Osteoblast (primary cell): ENCODE measurements around the gene SRP14. TPM values are rescaled to one million over a fixed set of nuclear protein-coding genes. Genes with fewer than 3 reads are reported as not detected.

ENCODE experiments used
- DNase-seq: peaks from one replicate; pipeline ENCODE4 v3.0.0; 2011; ENCODE audit warnings: low spot score, mixed read lengths; ENCODE audit not compliant: insufficient read length; ENCODE audit errors: missing footprints
- H2AFZ ChIP-seq: 2 replicates; pipeline ENCODE4 v1.6.0; 2011; ENCODE audit warnings: mild to moderate bottlenecking, low read length
- H3K27ac ChIP-seq: 2 replicates; pipeline ENCODE4 v1.5.1; 2011; ENCODE audit warnings: mild to moderate bottlenecking, low read depth, low read length, moderate library complexity
- H3K27me3 ChIP-seq: 2 replicates; pipeline ENCODE4 v1.6.0; 2012; ENCODE audit warnings: mild to moderate bottlenecking, control low read depth, inconsistent platforms, low read length, moderate library complexity; ENCODE audit not compliant: insufficient read depth
- H3K36me3 ChIP-seq: 2 replicates; pipeline ENCODE4 v1.5.1; 2011; ENCODE audit warnings: mild to moderate bottlenecking, low read length, control low read depth, moderate library complexity; ENCODE audit not compliant: insufficient read depth
- H3K4me1 ChIP-seq: 2 replicates; pipeline ENCODE4 v1.5.1; 2011; ENCODE audit warnings: mild to moderate bottlenecking, low read length, control low read depth, moderate library complexity; ENCODE audit not compliant: insufficient read depth
- H3K4me2 ChIP-seq: 2 replicates; pipeline ENCODE4 v1.6.0; 2011; ENCODE audit warnings: mild to moderate bottlenecking, low read length; ENCODE audit not compliant: insufficient read depth
- H3K4me3 ChIP-seq: fragments of 200-600 bp; sonication (generic); 3 replicates; pipeline ENCODE4 v1.5.1; 2012; ENCODE audit warnings: mild to moderate bottlenecking, low read length, inconsistent platforms; ENCODE audit not compliant: insufficient read depth
- H3K79me2 ChIP-seq: 2 replicates; pipeline ENCODE4 v1.6.0; 2012; ENCODE audit warnings: mild to moderate bottlenecking, low read length, control low read depth, inconsistent platforms; ENCODE audit not compliant: insufficient read depth
- H3K9me3 ChIP-seq: 2 replicates; pipeline ENCODE4 v1.5.1; 2011; ENCODE audit warnings: low read depth, low read length, control low read depth
- H4K20me1 ChIP-seq: 2 replicates; pipeline ENCODE4 v1.6.0; 2012; ENCODE audit warnings: mild to moderate bottlenecking, low read length, control low read depth; ENCODE audit not compliant: insufficient read depth
- CTCF ChIP-seq: IDR thresholded peaks from 2 replicates; pipeline ENCODE4 v1.5.1; 2011; ENCODE audit warnings: mild to moderate bottlenecking, low read depth, low read length, moderate library complexity; ENCODE audit errors: extremely low read depth
- total RNA-seq: library from RNA; depleted of rRNA; stranded (reverse); fragments of >200 nt; gene quantifications from 2 replicates; pipeline ENCODE4 v1.2.3, GENCODE V29; 2012

Gene SRP14
- total RNA-seq, 1 donor: 81.4 TPM

- Histone ChIP-seq H3K79me2 (no peaks in the 10 kb centered on the region), H3K36me3 (no peaks in the 10 kb centered on the region), H3K4me2 (peak overlapping the region; percentile 58), H3K9me3 (no peaks in the 10 kb centered on the region), H3K4me1 (peaks cover 16% of the 10 kb centered on the region), H3K4me3 (no peak overlapping the region), H2AFZ (peak overlapping the region; percentile 72), H3K27me3 (no peaks in the 10 kb centered on the region), H3K27ac (no peak overlapping the region), H4K20me1 (no peaks in the 10 kb centered on the region)
- peak; percentile 95 for DNase-seq
- TF ChIP-seq CTCF: no peak
These were observed 30.5 kb upstream of the SRP14 start for GRCh38 chr15:40069178-40070165.

- no peaks in the 10 kb centered on the region for H3K27me3 ChIP-seq
- no peak for DNase-seq
- no peaks in the 10 kb centered on the region for H3K9me3 ChIP-seq
- H3K4me3 ChIP-seq: no peak overlapping the region
- peaks cover 28% of the 10 kb centered on the region for H3K4me1 ChIP-seq
- no peak overlapping the region for H2AFZ ChIP-seq
- TF ChIP-seq CTCF: no peak
- no peaks in the 10 kb centered on the region for H3K79me2 ChIP-seq
- no peak overlapping the region for H3K27ac ChIP-seq
- no peaks in the 10 kb centered on the region for H3K36me3 ChIP-seq
- H3K4me2 ChIP-seq: no peak overlapping the region
- H4K20me1 ChIP-seq: no peaks in the 10 kb centered on the region
These were observed 29.1 kb upstream of the SRP14 start for GRCh38 chr15:40067921-40068624.

GRCh38 chr15:40066589-40066988 lies 27.6 kb upstream of the SRP14 start:
- no peak overlapping the region for H3K27ac ChIP-seq
- DNase-seq: no peak
- no peaks in the 10 kb centered on the region for H3K9me3 ChIP-seq
- no peaks in the 10 kb centered on the region for H4K20me1 ChIP-seq
- H2AFZ ChIP-seq: no peak overlapping the region
- no peaks in the 10 kb centered on the region for H3K79me2 ChIP-seq
- H3K4me1 ChIP-seq: peaks cover 30% of the 10 kb centered on the region
- no peaks in the 10 kb centered on the region for H3K36me3 ChIP-seq
- no peak for TF ChIP-seq CTCF
- H3K4me3 ChIP-seq: no peak overlapping the region
- no peak overlapping the region for H3K4me2 ChIP-seq
- H3K27me3 ChIP-seq: no peaks in the 10 kb centered on the region

- no peak for DNase-seq
- H2AFZ ChIP-seq: no peak overlapping the region
- H3K4me1 ChIP-seq: peaks cover 30% of the 10 kb centered on the region
These were observed 26.2 kb upstream of the SRP14 start for GRCh38 chr15:40065166-40065565.

More at GRCh38 chr15:40065166-40065565, 26.2 kb upstream of the SRP14 start:
- Histone ChIP-seq H4K20me1 (no peaks in the 10 kb centered on the region), H3K79me2 (no peaks in the 10 kb centered on the region), H3K27me3 (no peaks in the 10 kb centered on the region), H3K9me3 (no peaks in the 10 kb centered on the region), H3K27ac (no peak overlapping the region), H3K4me2 (no peak overlapping the region), H3K4me3 (no peak overlapping the region), H3K36me3 (no peaks in the 10 kb centered on the region)
- no peak for TF ChIP-seq CTCF
